ENCODE results near the gene QRFP. TPM values are rescaled to one million over a fixed set of nuclear protein-coding genes. Genes with fewer than 3 reads are reported as not detected.

QRFP gene
- total RNA-seq, 1 donor from 2014 or later: not detected

DNA sequence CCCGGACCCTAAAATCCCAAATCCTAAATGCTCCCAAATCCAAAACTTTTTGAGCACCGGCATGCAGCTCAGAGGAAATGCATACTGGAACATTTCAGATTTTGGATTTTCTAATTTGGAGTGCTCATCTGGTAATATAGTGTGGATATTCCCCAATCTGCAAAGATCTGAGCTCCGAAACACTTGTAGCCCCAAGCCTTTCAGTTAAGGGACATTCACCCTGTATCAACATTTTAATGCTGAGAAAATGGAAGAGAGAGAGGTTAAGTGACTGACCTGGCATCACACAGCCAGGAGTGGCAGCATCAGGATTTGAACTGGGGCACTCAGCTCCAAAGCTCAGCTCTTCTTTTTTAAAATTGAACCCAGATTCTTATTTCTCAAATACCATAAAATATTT is 30.7 kb downstream of the QRFP start:
- peaks cover 14% of the 10 kb centered on the region for H3K36me3 ChIP-seq (ENCODE audit: control insufficient read depth, insufficient read depth, low read length)
- H3K27me3 ChIP-seq (ENCODE audit: control insufficient read depth, insufficient read depth, low read length): no peaks in the 10 kb centered on the region
- TF ChIP-seq, protein P1, sequence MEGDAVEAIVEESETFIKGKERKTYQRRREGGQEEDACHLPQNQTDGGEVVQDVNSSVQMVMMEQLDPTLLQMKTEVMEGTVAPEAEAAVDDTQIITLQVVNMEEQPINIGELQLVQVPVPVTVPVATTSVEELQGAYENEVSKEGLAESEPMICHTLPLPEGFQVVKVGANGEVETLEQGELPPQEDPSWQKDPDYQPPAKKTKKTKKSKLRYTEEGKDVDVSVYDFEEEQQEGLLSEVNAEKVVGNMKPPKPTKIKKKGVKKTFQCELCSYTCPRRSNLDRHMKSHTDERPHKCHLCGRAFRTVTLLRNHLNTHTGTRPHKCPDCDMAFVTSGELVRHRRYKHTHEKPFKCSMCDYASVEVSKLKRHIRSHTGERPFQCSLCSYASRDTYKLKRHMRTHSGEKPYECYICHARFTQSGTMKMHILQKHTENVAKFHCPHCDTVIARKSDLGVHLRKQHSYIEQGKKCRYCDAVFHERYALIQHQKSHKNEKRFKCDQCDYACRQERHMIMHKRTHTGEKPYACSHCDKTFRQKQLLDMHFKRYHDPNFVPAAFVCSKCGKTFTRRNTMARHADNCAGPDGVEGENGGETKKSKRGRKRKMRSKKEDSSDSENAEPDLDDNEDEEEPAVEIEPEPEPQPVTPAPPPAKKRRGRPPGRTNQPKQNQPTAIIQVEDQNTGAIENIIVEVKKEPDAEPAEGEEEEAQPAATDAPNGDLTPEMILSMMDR (IDR thresholded peaks at IDR 0.05; ENCODE audit: insufficient read depth, low read length, severe bottlenecking): no peak
- FAIRE-seq (no peak), DNase-seq (ENCODE audit: low read depth) (no peak)
- no peak overlapping the region for H3K4me3 ChIP-seq (ENCODE audit: low read depth, low read length)

DNA sequence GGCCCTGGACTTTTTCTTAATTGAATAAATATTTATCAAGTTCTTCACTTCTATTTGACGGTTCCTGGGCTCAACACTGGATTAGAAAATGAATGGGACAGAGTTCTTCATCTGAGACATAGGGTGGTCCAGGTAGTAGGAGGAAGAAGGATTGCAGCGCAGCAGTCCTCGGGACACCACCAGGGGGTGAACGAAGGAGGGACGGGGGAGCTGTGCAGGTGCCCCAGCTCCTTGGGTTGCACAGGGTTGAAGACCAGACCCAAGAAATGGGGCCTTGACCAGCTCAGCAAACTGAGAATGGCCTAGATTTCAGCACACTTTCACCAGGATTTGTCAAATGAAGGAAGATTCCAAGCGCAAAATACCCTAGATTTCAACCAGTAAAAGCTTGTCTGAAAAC is 32.1 kb downstream of the QRFP start:
- FAIRE-seq (no peak), DNase-seq (ENCODE audit: low read depth) (no peak)
- TF ChIP-seq, protein P1 (IDR thresholded peaks at IDR 0.05; ENCODE audit: insufficient read depth, low read length, severe bottlenecking): no peak
- Histone ChIP-seq H3K27me3 (ENCODE audit: control insufficient read depth, insufficient read depth, low read length) (no peaks in the 10 kb centered on the region), H3K4me3 (ENCODE audit: low read depth, low read length) (no peak overlapping the region), H3K36me3 (ENCODE audit: control insufficient read depth, insufficient read depth, low read length) (peaks cover 10% of the 10 kb centered on the region)

DNA sequence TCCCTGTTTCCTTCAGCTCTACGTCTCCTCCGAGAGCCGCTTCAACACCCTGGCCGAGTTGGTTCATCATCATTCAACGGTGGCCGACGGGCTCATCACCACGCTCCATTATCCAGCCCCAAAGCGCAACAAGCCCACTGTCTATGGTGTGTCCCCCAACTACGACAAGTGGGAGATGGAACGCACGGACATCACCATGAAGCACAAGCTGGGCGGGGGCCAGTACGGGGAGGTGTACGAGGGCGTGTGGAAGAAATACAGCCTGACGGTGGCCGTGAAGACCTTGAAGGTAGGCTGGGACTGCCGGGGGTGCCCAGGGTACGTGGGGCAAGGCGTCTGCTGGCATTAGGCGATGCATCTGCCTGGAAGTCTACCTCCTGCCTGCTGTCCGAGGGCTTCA is 33.9 kb downstream of the QRFP start:
- H3K4me3 ChIP-seq (ENCODE audit: low read depth, low read length): no peak overlapping the region
- no peaks in the 10 kb centered on the region for H3K27me3 ChIP-seq (ENCODE audit: control insufficient read depth, insufficient read depth, low read length)
- TF ChIP-seq, protein P1 (IDR thresholded peaks at IDR 0.05; ENCODE audit: insufficient read depth, low read length, severe bottlenecking): no peak
- peaks cover 10% of the 10 kb centered on the region for H3K36me3 ChIP-seq (ENCODE audit: control insufficient read depth, insufficient read depth, low read length)
- DNase-seq (ENCODE audit: low read depth) (no peak), FAIRE-seq (no peak)

DNA sequence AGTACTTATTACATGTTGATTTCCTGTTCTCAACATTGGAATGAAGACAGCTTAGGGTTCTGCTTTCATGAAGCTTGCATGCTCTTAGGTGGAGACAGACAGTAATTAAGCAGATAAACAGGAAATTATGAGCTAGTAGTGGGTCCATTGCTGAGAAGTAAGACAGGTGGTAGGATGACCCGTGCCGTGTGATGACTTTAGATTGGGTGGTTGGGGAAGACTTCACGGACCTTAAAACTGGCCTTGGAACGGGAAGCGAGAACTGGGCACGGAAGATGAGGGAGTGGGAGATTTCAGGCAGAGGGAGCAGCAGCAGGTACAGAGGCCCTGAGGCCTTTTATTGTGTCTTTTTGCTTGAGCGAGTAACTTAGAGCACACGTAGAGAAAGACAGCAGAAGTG is 34.4 kb downstream of the QRFP start:
- DNase-seq (ENCODE audit: low read depth) (no peak), FAIRE-seq (no peak)
- peaks cover 8% of the 10 kb centered on the region for H3K36me3 ChIP-seq (ENCODE audit: control insufficient read depth, insufficient read depth, low read length)
- TF ChIP-seq, protein P1 (IDR thresholded peaks at IDR 0.05; ENCODE audit: insufficient read depth, low read length, severe bottlenecking): no peak
- H3K4me3 ChIP-seq (ENCODE audit: low read depth, low read length): no peak overlapping the region
- H3K27me3 ChIP-seq (ENCODE audit: control insufficient read depth, insufficient read depth, low read length): no peaks in the 10 kb centered on the region

DNA sequence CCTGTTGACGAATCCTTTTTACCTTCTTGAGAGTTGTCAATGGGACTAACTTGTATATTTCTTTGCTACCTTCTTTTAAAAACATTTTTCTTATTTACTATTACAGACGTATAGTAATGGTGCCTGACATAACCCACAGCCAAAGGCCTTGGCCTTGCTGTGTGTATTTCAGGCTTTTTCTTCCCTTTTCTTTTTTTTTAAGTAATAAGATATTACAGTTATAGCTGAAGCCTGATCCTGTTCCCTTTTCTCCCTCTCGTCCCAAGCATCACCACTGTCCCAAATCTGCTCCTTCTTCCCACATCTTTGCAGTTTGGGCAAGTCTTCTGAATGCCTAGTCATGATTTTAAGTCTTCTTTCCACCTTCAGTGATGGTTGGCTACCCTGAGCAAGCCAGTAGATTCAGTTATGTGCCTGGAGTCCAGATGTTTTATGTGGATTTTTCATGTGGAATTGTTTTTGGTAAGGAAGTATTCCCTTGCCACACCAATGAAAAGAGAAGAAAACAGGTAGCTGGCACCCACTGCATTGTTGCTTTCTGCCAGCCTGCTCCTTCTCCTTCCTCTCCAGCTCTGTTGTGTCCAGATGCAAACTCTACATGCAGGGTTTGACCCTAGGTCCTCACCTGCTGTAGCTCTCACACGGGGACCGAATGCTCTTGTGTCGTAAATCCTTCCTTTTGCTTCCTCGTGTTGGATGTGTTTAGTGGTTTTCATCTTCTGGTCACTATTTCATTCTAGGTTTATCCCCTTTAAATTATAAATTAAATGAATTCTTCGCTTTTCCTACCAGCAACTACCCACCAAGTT is 35.0 kb downstream of the QRFP start:
- TF ChIP-seq, protein P1 (IDR thresholded peaks at IDR 0.05; ENCODE audit: insufficient read depth, low read length, severe bottlenecking): no peak
- DNase-seq (ENCODE audit: low read depth): no peak
- Histone ChIP-seq H3K27me3 (ENCODE audit: control insufficient read depth, insufficient read depth, low read length) (no peaks in the 10 kb centered on the region), H3K36me3 (ENCODE audit: control insufficient read depth, insufficient read depth, low read length) (peaks cover 9% of the 10 kb centered on the region), H3K4me3 (ENCODE audit: low read depth, low read length) (no peak overlapping the region)
- no peak for FAIRE-seq
